Measurements from ENCODE around the gene CNPY3.

The CNPY3 gene

DNA sequence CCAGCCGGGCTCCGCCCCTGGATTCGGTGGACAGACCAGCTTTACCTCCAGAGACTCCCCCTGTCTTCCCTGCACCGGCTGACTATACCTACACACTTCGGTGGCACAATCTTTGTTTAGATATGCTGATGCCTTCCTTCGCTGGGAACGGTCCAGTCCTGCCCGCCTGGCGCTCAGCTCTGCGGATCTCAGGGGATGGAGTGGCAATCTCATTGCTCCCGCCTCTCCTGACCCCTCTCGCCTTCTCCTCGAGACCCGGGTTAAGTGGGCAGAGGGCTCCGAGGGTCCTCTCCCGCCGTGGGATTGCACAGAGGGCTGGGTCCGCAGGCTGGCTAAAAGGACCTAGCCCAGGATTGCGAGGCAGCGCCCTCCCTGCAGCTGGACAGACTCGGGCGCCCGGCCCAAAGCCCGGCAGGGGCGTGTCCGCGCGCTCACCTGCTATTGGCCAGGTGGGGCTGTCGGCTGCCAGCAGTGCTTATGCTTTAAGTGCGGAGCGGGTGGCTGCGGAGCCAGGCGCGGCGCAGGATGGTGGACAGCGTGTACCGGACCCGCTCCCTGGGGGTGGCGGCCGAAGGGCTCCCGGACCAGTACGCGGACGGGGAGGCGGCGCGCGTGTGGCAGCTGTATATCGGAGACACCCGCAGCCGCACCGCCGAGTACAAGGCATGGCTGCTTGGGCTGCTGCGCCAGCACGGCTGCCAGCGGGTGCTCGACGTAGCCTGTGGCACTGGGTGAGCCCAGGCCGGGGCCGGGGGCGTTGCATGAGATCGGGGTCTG lies 31.2 kb downstream of the CNPY3 start, which contains the start of gene GNMT:
GNMT (plus strand) TSS at position 512 of the 777 bp plus-strand sequence; CDS start at position 526, 14 bp downstream.
- DNase-seq (ENCODE audit: low read depth, low spot score), result no peak

GRCh38 chr6:42961020-42961470 lies 31.8 kb downstream of the CNPY3 start:
- no peak for DNase-seq (ENCODE audit: low read depth, low spot score)

- no peak for DNase-seq (ENCODE audit: low read depth, low spot score)
These were observed 32.8 kb downstream of the CNPY3 start for GRCh38 chr6:42962096-42962495.

DNA sequence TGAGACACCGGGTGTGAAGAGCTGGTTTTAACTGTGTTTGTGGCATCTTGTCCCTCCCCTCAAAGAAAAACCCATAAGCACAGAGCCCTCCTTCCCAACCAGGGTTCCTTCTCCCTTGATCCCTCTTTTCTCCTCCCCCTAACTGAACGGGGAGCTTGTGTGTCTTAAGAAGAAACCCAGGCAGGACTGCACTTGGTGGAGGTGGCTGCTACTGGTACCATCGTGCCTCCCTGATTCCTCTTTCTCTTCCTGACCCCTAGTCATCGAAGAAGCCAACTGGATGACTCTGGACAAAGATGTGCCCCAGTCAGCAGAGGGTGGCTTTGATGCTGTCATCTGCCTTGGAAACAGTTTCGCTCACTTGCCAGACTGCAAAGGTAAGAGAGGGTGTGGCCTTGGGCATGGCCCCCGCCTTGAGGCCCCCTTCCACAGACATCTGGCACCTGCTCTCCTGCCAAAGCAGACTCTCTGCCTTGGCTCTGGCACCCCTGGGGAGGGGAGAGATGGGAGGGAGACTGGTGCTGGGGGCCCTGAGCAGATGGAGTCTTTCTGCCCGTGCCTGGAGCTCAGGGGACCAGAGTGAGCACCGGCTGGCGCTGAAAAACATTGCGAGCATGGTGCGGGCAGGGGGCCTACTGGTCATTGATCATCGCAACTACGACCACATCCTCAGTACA lies 33.4 kb downstream of the CNPY3 start:
- DNase-seq (ENCODE audit: low read depth, low spot score), result no peak

DNA sequence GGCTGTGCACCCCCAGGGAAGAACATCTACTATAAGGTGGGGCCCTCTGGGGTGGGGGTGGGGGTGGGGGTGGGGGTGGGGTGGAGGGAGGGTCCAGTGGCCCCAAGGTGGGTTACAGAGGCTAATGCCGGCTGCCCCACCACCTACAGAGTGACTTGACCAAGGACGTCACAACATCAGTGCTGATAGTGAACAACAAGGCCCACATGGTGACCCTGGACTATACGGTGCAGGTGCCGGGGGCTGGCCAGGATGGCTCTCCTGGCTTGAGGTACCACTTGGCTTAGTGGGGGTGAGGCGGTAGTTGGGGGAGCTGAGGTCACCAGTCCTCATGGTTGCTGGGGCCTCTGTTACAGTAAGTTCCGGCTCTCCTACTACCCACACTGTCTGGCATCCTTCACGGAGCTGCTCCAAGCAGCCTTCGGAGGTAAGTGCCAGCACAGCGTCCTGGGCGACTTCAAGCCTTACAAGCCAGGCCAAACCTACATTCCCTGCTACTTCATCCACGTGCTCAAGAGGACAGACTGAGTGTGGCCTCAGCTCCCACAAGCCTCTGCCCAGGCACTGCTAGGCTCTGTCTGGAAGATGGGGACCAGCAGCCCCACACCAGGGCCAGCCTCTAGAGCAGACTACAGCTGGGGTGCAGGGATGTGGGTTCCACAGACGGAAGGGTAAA lies 34.0 kb downstream of the CNPY3 start:
- no peak for DNase-seq (ENCODE audit: low read depth, low spot score)

GRCh38 chr6:42963855-42964605 lies 34.8 kb downstream of the CNPY3 start:
- no peak for DNase-seq (ENCODE audit: low read depth, low spot score)

GRCh38 chr6:42966571-42966970 lies 37.3 kb downstream of the CNPY3 start:
- DNase-seq (ENCODE audit: low read depth, low spot score), result no peak

DNA sequence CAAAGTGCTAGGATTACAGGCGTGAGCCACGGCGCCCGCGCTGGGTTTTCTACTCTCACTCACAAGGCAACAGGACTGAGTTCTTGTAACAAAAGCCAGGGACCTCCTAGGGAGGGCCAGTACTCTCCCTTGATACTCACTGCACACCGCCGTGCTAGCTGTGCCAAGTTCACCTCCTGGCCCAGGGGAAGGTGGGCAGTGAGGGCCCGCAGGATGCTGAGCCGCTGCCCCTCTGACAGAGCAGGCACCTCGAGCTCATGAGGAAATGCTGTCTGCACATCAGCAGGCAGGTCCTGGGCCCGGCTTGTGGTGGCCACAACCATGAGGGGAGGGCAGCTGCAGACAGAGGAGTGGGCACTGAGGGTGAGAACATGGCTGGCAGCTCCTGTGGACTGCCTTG lies 37.9 kb downstream of the CNPY3 start:
- DNase-seq (ENCODE audit: low read depth, low spot score), result no peak

DNA sequence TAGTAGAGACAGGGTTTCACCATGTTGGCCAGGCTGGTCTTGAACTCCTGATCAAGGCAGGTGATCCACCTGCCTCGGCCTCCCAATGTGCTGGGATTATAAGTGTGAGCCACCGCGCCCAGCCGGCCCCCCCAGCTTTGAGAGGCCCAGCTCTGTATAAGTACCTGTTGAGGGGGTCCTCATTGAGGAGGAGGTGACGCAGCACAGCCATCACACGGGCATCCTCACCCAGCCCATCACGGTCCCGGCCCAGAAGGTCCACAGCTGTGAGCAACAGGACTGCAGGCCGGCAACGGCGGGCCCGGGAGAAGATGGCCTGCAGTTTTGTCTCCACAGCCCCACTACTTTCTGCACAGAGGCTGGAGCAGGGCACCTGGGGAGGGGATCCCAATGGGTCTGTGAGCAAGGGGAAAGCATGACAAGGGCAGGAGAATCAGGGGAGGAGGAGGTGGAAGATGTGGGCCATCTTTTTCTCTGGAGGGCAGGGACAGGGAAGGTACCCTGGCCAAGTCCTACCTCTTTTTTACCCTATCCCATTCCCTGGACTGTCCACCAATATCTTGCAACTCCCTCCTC lies 38.9 kb downstream of the CNPY3 start:
- DNase-seq (ENCODE audit: low read depth, low spot score), result no peak

DNA sequence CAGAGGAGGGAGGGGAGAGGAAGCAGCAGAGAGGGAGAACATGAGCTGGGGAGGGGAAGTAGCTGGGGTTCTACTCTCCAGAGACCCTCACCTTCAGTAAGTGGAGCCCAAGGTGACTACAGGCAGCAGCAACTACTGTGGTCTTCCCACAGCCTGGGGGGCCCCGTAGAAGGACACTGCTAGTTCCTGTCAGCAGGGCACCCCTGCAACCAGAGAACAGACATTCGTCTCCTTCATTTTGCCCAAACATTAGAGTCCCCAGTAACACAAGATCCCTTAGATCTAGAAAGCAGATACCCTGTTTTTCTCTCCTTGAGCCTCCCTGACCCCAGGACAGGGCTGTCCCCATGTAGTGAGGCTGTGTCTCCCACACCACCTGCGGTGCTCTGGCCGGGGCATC lies 39.5 kb downstream of the CNPY3 start:
- no peak for DNase-seq (ENCODE audit: low read depth, low spot score)

- DNase-seq (ENCODE audit: low read depth, low spot score), result no peak
These were observed 40.2 kb downstream of the CNPY3 start for GRCh38 chr6:42969431-42969830.

DNA sequence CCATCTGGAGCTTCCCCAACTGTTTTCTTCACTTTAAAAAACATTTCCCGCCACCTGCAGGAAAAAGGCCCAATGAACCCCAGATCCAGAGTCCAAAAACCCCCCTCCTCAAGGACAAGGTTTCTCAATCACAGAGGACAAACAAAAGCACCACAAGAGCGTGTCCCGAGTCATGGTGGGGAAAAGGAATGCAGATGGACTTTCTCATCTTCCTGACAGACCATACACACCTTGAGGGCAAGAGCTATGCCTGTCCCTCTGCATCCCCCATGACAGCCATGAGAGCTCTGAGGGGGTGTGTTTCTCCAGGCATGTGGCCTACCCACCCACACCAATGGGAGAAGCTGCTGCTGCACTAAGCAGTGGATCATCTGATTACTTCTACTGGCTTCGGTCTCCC lies 40.7 kb downstream of the CNPY3 start:
- no peak for DNase-seq (ENCODE audit: low read depth, low spot score)

- DNase-seq (ENCODE audit: low read depth, low spot score), result no peak
These were observed 41.8 kb downstream of the CNPY3 start for GRCh38 chr6:42970871-42971612.

- DNase-seq (ENCODE audit: low read depth, low spot score), result no peak
These were observed 42.6 kb downstream of the CNPY3 start for GRCh38 chr6:42971746-42972327.

- DNase-seq (ENCODE audit: low read depth, low spot score), result no peak
These were observed 44.6 kb downstream of the CNPY3 start for GRCh38 chr6:42973926-42974325.

- no peak for DNase-seq (ENCODE audit: low read depth, low spot score)
These were observed 45.7 kb downstream of the CNPY3 start for GRCh38 chr6:42974919-42975505.

GRCh38 chr6:42978487-42978838 lies 49.2 kb downstream of the CNPY3 start:
- no peak for DNase-seq (ENCODE audit: low read depth, low spot score)

DNA sequence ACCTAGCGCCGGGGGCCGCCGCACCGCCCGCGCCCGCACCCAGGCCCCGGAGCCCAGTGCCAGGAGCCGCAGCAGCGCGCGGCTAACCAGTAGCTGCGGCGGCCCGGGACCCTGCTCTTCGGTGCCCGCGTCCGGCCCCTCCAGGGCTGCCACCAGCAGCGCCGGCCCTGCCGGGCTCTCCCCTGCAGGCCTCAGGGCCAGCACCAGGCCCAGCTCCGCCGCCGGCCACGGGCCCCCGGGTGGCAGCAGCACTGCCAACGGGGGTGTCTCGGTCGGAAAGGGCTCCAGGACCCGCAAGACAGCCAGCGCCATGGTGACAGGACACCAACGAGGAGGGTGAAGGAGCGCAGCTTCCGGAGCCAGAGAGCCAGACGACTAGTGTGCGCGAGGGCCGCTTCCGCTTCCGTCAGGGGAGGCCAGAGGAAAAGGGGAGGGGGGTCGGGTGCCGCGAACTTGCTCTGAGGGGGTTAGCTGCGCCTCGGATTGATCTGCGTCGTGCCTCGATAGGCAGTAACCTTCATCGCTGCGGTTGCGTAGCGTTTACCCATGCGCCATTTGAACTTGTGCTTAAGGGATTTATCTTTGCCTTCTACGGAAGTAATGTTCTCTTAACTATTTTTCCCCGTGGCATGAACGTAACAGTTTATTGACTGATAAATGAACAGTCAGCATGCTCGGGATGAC lies 49.7 kb downstream of the CNPY3 start, which contains the start of gene PEX6:
PEX6 (minus strand) TSS at position 343 of the 684 bp plus-strand sequence; CDS start at position 312, 31 bp downstream.
- DNase-seq (ENCODE audit: low read depth, low spot score), result peak; percentile 58

GRCh38 chr6:42979523-42980177 lies 50.4 kb downstream of the CNPY3 start:
- no peak for DNase-seq (ENCODE audit: low read depth, low spot score)

Measured in brain pericyte (primary cell).